MM.1S (cell line): ENCODE results near the gene MAPK12.

ENCODE experiments used
- DNase-seq: peaks from one replicate; pipeline ENCODE4 v3.0.0-alpha.2; 2015
- H2AFZ ChIP-seq: fragments of 300-600 bp; sonication (generic); 2 replicates; pipeline ENCODE4 v1.6.0; 2016; ENCODE audit warnings: antibody characterized with exemption, low read length
- H3F3A ChIP-seq: fragments of 300-600 bp; sonication (generic); 2 replicates; pipeline ENCODE4 v1.6.1; 2016; ENCODE audit warnings: mild to moderate bottlenecking, antibody characterized with exemption, low read length, moderate library complexity, mixed read lengths; ENCODE audit not compliant: insufficient read depth
- H3K27ac ChIP-seq: fragments of 300-600 bp; sonication (generic); 2 replicates; pipeline ENCODE4 v1.5.1; 2016; ENCODE audit warnings: mild to moderate bottlenecking, low read length
- H3K27me3 ChIP-seq: fragments of 300-600 bp; sonication (generic); replicated peaks from 2 replicates; pipeline ENCODE4 v1.6.0; 2016; ENCODE audit warnings: low read length; ENCODE audit not compliant: insufficient read depth
- H3K36me3 ChIP-seq: fragments of 300-600 bp; sonication (generic); replicated peaks from 2 replicates; pipeline ENCODE4 v1.6.1; 2016; ENCODE audit warnings: mild to moderate bottlenecking, low read length, mixed read lengths; ENCODE audit not compliant: insufficient read depth
- H3K4me1 ChIP-seq: fragments of 300-600 bp; sonication (generic); 2 replicates; pipeline ENCODE4 v1.6.1; 2016; ENCODE audit warnings: low read length, mixed read lengths
- H3K4me2 ChIP-seq: fragments of 300-600 bp; sonication (generic); 2 replicates; pipeline ENCODE4 v1.6.0; 2016; ENCODE audit warnings: low read depth, low read length
- H3K4me3 ChIP-seq: fragments of 300-600 bp; sonication (generic); 2 replicates; pipeline ENCODE4 v1.5.1; 2016; ENCODE audit warnings: low read length, mixed read lengths
- H3K79me2 ChIP-seq: fragments of 300-600 bp; sonication (generic); 2 replicates; pipeline ENCODE4 v1.6.1; 2016; ENCODE audit warnings: mixed run types, low read length, mixed read lengths
- H3K9ac ChIP-seq: fragments of 300-600 bp; sonication (generic); 2 replicates; pipeline ENCODE4 v1.6.1; 2016; ENCODE audit warnings: low read length, mixed read lengths
- H3K9me2 ChIP-seq: fragments of 300-600 bp; sonication (generic); replicated peaks from 2 replicates; pipeline ENCODE4 v1.6.1; 2016; ENCODE audit warnings: mild to moderate bottlenecking, low read length, mixed read lengths; ENCODE audit not compliant: insufficient read depth
- H3K9me3 ChIP-seq: fragments of 300-600 bp; sonication (generic); replicated peaks from 2 replicates; pipeline ENCODE4 v1.6.1; 2016; ENCODE audit warnings: mild to moderate bottlenecking, low read length, mixed read lengths; ENCODE audit not compliant: insufficient read depth
- H4K20me1 ChIP-seq: fragments of 300-600 bp; sonication (generic); 2 replicates; pipeline ENCODE4 v1.6.1; 2016; ENCODE audit warnings: mild to moderate bottlenecking, low read length, moderate library complexity, mixed read lengths; ENCODE audit not compliant: insufficient read depth
- CTCF ChIP-seq: fragments of 300-600 bp; sonication (generic); IDR thresholded peaks from 2 replicates; pipeline ENCODE4 v1.5.1; 2016; ENCODE audit warnings: antibody characterized with exemption, low read length, mixed read lengths
- EZH2 ChIP-seq: fragments of 300-600 bp; sonication (generic); optimal IDR thresholded peaks from 2 replicates; pipeline ENCODE3; 2017; ENCODE audit warnings: low read depth, mild to moderate bottlenecking, antibody characterized with exemption, low read length, mixed read lengths
- EZH2phosphoT487 ChIP-seq: fragments of 300-600 bp; sonication (generic); IDR thresholded peaks from 2 replicates; pipeline ENCODE4 v1.6.1; 2018; ENCODE audit warnings: antibody characterized with exemption, low read length

The MAPK12 gene

GRCh38 chr22:50301581-50301991, 40.1 kb upstream of the MAPK12 start:
- H3K4me3 ChIP-seq = no peak overlapping the region
- no peak overlapping the region for H3K4me2 ChIP-seq
- H3K27me3 ChIP-seq = no peaks in the 10 kb centered on the region
- H3K4me1 ChIP-seq = peaks cover 6% of the 10 kb centered on the region; the same call in 1 of the 2 replicates
- no peaks in the 10 kb centered on the region for H3F3A ChIP-seq
- no peak for TF ChIP-seq CTCF
- no peak for TF ChIP-seq EZH2phosphoT487
- no peak for TF ChIP-seq EZH2
- H4K20me1 ChIP-seq = no peaks in the 10 kb centered on the region
- H3K36me3 ChIP-seq = no peaks in the 10 kb centered on the region
- H3K79me2 ChIP-seq = peaks cover 38% of the 10 kb centered on the region
- H3K9ac ChIP-seq = no peak overlapping the region
- no peaks in the 10 kb centered on the region for H3K9me2 ChIP-seq
- H3K9me3 ChIP-seq = no peaks in the 10 kb centered on the region
- H2AFZ ChIP-seq = no peak overlapping the region
- H3K27ac ChIP-seq = no peak overlapping the region
- no peak for DNase-seq

GRCh38 chr22:50300620-50301257, 39.3 kb upstream of the MAPK12 start:
- no peak overlapping the region for H3K4me2 ChIP-seq
- DNase-seq = no peak
- no peak overlapping the region for H3K9ac ChIP-seq
- H2AFZ ChIP-seq = no peak overlapping the region
- TF ChIP-seq CTCF (no peak), EZH2phosphoT487 (no peak), EZH2 (no peak)
- H3K36me3 ChIP-seq = no peaks in the 10 kb centered on the region
- H3K4me3 ChIP-seq = no peak overlapping the region
- no peaks in the 10 kb centered on the region for H4K20me1 ChIP-seq
- H3K4me1 ChIP-seq = 0 out of 2 replicates have a peak, but pooled peaks cover under 1% of the 10 kb centered on the region
- H3K27me3 ChIP-seq = no peaks in the 10 kb centered on the region
- H3K9me3 ChIP-seq = no peaks in the 10 kb centered on the region
- no peak overlapping the region for H3K27ac ChIP-seq
- no peaks in the 10 kb centered on the region for H3K9me2 ChIP-seq
- peaks cover 29% of the 10 kb centered on the region for H3K79me2 ChIP-seq
- H3F3A ChIP-seq = no peaks in the 10 kb centered on the region

- Histone ChIP-seq H3K36me3 (no peaks in the 10 kb centered on the region), H3K27ac (no peak overlapping the region), H2AFZ (no peak overlapping the region), H3K9ac (no peak overlapping the region), H3K4me1 (no peaks in the 10 kb centered on the region), H3F3A (no peaks in the 10 kb centered on the region), H3K4me2 (no peak overlapping the region), H3K9me3 (no peaks in the 10 kb centered on the region), H3K79me2 (peaks cover 22% of the 10 kb centered on the region), H3K4me3 (no peak overlapping the region), H4K20me1 (no peaks in the 10 kb centered on the region), H3K27me3 (no peaks in the 10 kb centered on the region), H3K9me2 (no peaks in the 10 kb centered on the region)
- DNase-seq = no peak
- TF ChIP-seq CTCF = no peak
- no peak for TF ChIP-seq EZH2
- TF ChIP-seq EZH2phosphoT487 = no peak
Observed at GRCh38 chr22:50299785-50300619, 38.5 kb upstream of the MAPK12 start.
